ENCODE data around the gene SPEF2.

DNA sequence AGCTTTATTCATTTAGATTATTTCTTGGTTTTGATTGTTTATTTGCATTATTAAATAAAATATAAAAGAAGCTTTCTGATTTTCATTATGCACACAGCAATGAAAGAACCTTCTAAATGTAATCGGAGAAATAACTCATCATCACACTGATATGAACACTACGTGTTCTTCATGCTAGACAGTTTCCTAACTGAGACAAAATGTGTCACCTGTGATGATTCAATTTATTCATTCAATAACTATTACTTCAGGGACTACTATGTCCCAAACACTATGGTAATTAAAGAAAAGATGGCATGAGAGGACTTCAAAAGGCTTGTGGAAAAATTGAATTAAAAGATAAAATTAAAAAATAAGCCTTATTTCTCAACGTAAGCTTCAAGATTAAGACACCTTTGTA is 118.1 kb downstream of the SPEF2 start:
- TF ChIP-seq JUNB (IDR thresholded peaks at IDR 0.05; ENCODE audit: unreplicated experiment) (no peak), CREB1 (CRISPR knock-in tag; IDR thresholded peaks at IDR 0.05; ENCODE audit: low read depth) (no peak), POLR2AphosphoS5 (IDR thresholded peaks at IDR 0.05; ENCODE audit: low read depth) (no peak), ZNF331 (CRISPR knock-in tag; IDR thresholded peaks at IDR 0.05; ENCODE audit: low read depth) (no peak), EZH2 (IDR thresholded peaks at IDR 0.05; ENCODE audit: low read depth, unreplicated experiment) (no peak), STAT1 (IDR thresholded peaks at IDR 0.05; ENCODE audit: unreplicated experiment) (no peak), EZH2phosphoT487 (IDR thresholded peaks at IDR 0.05; ENCODE audit: unreplicated experiment) (no peak), ETS1 (IDR thresholded peaks at IDR 0.05) (no peak), NANOG (IDR thresholded peaks at IDR 0.05; ENCODE audit: borderline replicate concordance) (no peak)
- TF ChIP-seq, protein P1, sequence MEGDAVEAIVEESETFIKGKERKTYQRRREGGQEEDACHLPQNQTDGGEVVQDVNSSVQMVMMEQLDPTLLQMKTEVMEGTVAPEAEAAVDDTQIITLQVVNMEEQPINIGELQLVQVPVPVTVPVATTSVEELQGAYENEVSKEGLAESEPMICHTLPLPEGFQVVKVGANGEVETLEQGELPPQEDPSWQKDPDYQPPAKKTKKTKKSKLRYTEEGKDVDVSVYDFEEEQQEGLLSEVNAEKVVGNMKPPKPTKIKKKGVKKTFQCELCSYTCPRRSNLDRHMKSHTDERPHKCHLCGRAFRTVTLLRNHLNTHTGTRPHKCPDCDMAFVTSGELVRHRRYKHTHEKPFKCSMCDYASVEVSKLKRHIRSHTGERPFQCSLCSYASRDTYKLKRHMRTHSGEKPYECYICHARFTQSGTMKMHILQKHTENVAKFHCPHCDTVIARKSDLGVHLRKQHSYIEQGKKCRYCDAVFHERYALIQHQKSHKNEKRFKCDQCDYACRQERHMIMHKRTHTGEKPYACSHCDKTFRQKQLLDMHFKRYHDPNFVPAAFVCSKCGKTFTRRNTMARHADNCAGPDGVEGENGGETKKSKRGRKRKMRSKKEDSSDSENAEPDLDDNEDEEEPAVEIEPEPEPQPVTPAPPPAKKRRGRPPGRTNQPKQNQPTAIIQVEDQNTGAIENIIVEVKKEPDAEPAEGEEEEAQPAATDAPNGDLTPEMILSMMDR (conservative IDR thresholded peaks at IDR 0.05; ENCODE audit: low read depth in 2 of 2) = no peak
- TF ChIP-seq, protein P2, sequence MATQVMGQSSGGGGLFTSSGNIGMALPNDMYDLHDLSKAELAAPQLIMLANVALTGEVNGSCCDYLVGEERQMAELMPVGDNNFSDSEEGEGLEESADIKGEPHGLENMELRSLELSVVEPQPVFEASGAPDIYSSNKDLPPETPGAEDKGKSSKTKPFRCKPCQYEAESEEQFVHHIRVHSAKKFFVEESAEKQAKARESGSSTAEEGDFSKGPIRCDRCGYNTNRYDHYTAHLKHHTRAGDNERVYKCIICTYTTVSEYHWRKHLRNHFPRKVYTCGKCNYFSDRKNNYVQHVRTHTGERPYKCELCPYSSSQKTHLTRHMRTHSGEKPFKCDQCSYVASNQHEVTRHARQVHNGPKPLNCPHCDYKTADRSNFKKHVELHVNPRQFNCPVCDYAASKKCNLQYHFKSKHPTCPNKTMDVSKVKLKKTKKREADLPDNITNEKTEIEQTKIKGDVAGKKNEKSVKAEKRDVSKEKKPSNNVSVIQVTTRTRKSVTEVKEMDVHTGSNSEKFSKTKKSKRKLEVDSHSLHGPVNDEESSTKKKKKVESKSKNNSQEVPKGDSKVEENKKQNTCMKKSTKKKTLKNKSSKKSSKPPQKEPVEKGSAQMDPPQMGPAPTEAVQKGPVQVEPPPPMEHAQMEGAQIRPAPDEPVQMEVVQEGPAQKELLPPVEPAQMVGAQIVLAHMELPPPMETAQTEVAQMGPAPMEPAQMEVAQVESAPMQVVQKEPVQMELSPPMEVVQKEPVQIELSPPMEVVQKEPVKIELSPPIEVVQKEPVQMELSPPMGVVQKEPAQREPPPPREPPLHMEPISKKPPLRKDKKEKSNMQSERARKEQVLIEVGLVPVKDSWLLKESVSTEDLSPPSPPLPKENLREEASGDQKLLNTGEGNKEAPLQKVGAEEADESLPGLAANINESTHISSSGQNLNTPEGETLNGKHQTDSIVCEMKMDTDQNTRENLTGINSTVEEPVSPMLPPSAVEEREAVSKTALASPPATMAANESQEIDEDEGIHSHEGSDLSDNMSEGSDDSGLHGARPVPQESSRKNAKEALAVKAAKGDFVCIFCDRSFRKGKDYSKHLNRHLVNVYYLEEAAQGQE (IDR thresholded peaks at IDR 0.05; ENCODE audit: unreplicated experiment) = no peak
